Endothelial cell of umbilical vein (primary cell): ENCODE results near the gene LRRIQ1.

Experiments
- EZH2 ChIP-seq: IDR thresholded peaks from 2 replicates; pipeline ENCODE4 v1.6.1; 2012; ENCODE audit warnings: borderline replicate concordance, low read depth, mild to moderate bottlenecking, moderate library complexity, low read length, inconsistent platforms; ENCODE audit not compliant: severe bottlenecking
- JUN ChIP-seq: IDR thresholded peaks from 2 replicates; pipeline ENCODE4 v1.6.1; 2011; ENCODE audit warnings: borderline replicate concordance, low read depth; ENCODE audit not compliant: insufficient read length, insufficient read depth
- MYC ChIP-seq: IDR thresholded peaks from one replicate; pipeline ENCODE4 v1.6.1; 2011; ENCODE audit warnings: mild to moderate bottlenecking, low read depth, low read length
- POLR2A ChIP-seq: IDR thresholded peaks from 2 replicates; pipeline ENCODE4 v1.6.1; 2012; ENCODE audit warnings: low read depth, mild to moderate bottlenecking, control low read depth, low read length
- POLR2AphosphoS5 ChIP-seq: IDR thresholded peaks from 2 replicates; pipeline ENCODE4 v1.6.1; 2012; ENCODE audit warnings: low read depth, mild to moderate bottlenecking, control low read depth, low read length, moderate library complexity; ENCODE audit not compliant: insufficient read depth
- TF ChIP-seq, protein P1 (sequence below), 2 donors: IDR thresholded peaks; 1 replicate in 1 of 2; 2 replicates in 1 of 2; pipeline ENCODE4 v1.5.1; 2011; ENCODE audit warnings: low read length in 2 of 2, mild to moderate bottlenecking in 2 of 2, moderate library complexity in 2 of 2, control low read depth in 1 of 2, inconsistent platforms in 1 of 2, low read depth in 1 of 2; ENCODE audit not compliant: insufficient read depth in 1 of 2; ENCODE audit errors: extremely low read depth in 1 of 2
- TF ChIP-seq, protein P2 (sequence below): IDR thresholded peaks from 2 replicates; pipeline ENCODE4 v1.6.1; 2011; ENCODE audit not compliant: insufficient read depth, insufficient read length

- TF ChIP-seq, protein P1, sequence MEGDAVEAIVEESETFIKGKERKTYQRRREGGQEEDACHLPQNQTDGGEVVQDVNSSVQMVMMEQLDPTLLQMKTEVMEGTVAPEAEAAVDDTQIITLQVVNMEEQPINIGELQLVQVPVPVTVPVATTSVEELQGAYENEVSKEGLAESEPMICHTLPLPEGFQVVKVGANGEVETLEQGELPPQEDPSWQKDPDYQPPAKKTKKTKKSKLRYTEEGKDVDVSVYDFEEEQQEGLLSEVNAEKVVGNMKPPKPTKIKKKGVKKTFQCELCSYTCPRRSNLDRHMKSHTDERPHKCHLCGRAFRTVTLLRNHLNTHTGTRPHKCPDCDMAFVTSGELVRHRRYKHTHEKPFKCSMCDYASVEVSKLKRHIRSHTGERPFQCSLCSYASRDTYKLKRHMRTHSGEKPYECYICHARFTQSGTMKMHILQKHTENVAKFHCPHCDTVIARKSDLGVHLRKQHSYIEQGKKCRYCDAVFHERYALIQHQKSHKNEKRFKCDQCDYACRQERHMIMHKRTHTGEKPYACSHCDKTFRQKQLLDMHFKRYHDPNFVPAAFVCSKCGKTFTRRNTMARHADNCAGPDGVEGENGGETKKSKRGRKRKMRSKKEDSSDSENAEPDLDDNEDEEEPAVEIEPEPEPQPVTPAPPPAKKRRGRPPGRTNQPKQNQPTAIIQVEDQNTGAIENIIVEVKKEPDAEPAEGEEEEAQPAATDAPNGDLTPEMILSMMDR (IDR thresholded peaks at IDR 0.05; ENCODE audit: extremely low read depth in 1 of 2, insufficient read depth in 1 of 2, low read depth in 1 of 2, low read length in 2 of 2), result no peak
- TF ChIP-seq, protein P2, sequence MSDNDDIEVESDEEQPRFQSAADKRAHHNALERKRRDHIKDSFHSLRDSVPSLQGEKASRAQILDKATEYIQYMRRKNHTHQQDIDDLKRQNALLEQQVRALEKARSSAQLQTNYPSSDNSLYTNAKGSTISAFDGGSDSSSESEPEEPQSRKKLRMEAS, result no peak
- TF ChIP-seq MYC, result no peak
- no peak for TF ChIP-seq POLR2A
- no peak for TF ChIP-seq POLR2AphosphoS5
- no peak for TF ChIP-seq JUN
- no peak for TF ChIP-seq EZH2
Measured at GRCh38 chr12:85041395-85041794, 5.2 kb downstream of the LRRIQ1 start.
